Measurements from ENCODE around the gene CLTA.

CLTA gene

DNA sequence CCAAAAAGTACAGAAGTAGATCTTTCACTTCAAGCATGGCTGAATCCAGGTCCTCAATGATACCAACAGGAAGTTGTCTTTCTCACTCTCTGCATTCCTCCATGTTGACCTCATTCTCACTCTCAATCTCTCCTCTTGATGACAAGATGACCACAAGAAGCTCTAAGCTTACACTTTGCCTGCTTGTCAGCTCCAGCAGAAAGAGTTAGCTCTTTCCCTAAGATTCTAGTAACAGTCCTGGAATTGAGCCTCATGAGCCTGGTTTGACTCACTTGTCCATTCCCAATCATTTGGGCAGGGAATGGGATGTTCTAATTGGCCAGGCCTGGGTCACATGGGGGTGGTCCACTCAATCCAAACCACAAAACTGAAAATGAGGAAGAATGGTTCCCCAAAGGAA, 3.3 kb upstream of the CLTA start:
- no peak for DNase-seq (ENCODE audit: low read depth in 2 of 3, low spot score in 2 of 3)

DNA sequence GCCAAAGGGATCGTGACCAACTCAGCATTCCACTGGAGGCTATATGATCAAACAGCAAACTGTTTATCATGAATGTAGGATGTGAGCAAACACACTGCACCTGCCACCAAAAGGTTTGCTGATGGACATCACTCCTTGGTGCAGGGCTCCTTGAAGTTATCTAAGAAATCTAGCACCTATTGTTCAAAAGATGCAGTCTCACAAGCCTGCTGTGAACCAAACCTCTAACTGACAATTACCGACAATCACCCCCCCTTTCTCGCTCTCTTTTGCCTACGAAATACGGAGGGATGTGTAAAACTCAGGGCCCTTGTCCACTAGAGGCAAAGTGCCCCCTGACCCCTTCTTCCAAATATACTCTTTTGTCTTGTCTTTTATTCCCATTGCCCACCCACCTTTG, 2.5 kb upstream of the CLTA start:
- DNase-seq (ENCODE audit: low read depth in 2 of 3, low spot score in 2 of 3), result no peak

DNA sequence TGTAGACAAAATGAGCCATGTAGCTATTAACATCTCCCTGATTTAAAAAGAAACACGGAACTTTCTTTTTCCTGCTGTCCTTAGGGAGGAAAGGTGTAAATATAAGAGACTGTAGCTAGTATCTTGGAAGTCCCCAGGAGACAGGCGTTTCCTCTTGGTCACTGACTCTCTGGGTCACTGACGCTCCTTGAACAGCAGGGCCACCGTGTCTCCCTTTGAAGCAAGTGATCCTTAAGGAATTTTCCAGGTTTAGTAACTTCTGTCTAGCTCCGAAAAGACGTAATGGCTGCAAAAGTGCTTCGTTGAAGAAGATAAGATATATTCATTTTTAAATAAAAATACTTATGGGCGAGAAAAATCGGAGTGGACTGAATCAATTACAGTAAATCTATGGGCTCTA, 745 bp upstream of the CLTA start:
- DNase-seq (ENCODE audit: low read depth in 2 of 3, low spot score in 2 of 3), result no peak

DNA sequence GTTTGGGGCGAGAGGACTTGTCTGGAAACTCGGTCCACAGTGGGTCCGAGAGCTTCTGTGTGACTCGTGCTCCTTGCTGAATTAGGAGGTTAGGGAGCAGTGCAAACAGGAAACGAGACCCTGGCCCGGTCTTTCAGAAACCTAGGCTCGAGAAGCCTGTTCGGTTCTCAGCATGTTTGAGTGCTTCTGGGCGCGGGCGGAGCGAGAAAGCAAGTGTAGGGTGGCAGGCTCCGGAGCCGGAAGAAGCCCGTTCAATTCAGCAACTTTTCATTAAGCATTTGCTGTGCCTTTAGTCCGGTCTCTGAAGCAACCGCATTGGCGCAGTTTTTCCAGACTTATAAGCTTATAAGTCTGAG, 547 bp downstream of the CLTA start:
- peak in 1 of 3 experiments; percentile 12 for DNase-seq (ENCODE audit: low read depth in 2 of 3, low spot score in 2 of 3)

DNA sequence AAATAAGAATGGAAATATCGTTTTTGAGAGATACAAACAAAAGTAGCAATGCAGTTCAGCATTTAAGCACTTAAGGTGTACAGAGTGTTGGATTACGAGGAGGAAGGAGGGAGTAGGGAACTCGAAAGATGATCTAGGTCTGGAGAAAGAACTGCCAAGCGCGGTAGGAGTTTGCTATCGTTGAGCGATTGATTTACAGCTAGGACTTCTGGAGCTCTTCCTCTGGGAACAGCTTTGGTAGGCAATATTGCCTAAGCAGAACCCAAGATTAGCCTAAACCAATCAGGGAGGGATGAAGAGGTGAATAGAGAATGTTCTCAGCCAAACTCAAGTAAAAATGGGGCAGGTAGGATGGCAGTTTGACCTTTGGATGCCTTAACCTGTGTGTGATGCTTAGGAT, 965 bp downstream of the CLTA start:
- DNase-seq (ENCODE audit: low read depth in 2 of 3, low spot score in 2 of 3), result no peak

DNA sequence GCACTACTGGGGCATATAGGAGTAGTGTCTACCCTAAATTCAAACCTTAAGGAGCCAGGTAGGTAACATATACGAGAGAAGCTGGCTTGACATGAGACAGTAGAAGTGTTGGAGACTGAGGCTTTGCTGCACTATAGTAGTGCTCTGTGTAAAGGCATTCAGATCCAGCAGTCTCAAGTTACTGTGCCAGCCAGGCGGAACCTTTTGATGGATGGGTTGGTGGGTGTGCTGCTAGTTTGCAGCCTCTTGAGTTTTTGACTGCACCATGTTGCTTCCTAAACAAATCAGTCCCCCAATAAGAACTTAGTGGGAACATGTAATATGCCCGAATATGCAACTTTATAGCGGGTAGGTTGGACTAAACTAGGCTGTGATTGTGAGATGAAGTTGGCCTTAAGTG, 1.5 kb downstream of the CLTA start:
- no peak for DNase-seq (ENCODE audit: low read depth in 2 of 3, low spot score in 2 of 3)

DNA sequence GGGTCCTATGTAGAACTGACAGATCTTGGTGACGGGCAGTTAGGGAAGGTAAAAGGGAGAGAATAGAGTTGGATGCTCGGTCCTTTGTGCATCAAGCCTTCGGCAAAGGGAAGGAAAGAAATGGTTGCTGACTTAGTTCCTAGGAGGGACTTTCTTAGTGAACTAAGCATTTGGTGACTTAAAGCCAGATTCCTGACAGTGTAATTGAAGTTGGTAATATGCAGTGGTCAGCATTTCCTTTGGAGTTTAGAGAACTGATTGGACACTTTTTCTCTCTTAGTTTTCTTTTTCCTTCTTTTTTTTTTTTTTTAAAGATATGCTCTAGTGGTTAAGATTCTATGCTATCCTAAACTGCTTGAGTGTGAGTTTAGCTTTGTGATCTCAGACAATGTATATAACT, 2.3 kb downstream of the CLTA start:
- no peak for DNase-seq (ENCODE audit: low read depth in 2 of 3, low spot score in 2 of 3)

DNA sequence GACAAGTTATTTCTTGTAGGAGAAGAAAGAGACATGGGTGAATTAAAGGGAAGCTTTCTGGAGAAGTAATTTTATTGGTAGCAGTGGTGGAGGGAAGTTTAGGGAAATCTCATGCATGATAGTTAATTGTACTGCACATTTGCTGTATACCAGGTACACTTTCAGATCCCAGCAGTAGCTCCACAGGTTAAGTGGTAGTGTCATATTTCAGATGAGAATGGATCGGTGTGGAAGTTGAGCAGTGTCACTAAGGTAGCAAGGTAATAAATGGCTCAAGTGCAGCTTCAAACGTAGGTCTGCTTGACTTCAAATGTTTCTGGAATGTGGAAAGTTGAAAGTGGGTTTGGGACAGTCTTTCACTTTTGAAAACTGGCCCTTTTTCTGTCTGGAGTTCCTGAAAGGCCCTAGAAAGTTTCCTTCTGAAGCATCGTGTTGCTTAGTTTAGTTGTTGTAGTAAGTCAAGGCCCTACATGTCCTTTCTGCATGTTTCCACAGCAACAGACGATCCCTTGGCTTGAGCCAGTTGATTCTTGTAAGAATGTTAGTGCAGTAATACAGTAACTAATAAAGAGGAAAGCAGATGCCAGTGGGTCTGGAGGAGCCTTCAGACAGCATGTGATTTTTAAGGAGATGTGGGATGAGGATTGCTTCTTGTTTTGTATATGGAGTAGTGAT, 3.7 kb downstream of the CLTA start:
- DNase-seq (ENCODE audit: low read depth in 2 of 3, low spot score in 2 of 3), result no peak

DNA sequence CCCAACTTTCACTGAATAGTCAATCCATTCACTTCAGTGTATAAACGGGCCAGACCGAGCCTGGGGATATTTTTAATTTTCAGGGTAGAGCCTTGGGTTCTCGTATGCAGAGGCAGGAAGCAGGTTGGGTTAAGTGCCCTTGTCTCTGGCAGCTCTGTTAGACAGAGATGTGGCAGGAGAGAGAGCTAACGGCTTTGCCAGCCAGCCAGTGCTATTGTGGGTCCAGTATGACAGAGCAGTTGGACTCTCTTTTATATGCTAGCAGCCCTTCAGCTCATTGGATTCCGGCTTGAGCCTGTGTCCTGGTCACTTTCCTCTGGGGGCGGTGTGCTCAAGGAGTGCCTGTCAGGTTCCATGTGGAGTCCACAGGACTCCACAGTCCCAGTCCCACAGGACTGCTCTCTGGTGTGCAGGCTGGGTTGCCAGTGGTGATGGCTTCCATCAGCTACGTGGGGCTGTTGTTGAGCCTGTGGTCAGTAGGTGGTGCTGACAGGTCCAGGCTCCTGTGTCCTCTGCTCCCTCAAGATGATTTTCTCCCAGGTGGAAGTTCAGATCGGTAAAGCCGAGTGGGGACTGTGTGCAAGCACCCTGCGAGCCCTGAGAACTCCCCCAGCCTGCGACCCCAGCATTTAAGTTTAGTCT, 14.3 kb downstream of the CLTA start:
- DNase-seq (ENCODE audit: low read depth in 2 of 3, low spot score in 2 of 3), result no peak

DNA sequence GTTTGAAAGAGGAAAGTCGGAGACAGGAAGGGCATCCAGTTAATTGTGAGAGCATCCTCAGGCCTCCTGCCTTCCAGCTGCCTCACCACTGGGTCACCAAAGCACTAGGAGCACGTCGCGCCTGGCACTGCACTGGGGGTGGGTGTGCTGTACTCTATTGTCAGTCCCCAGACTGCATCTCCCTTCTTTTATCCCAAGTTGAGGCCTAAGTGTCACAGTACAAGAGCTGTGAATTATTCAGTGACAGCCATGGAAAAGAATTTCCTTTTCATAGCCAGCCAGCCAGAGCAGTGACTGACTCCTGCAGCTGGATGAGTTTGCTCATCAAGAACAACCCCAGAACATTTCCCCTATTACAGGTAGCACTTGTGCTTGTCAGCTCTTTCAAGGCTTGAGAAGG, 16.3 kb downstream of the CLTA start:
- DNase-seq (ENCODE audit: low read depth in 2 of 3, low spot score in 2 of 3), result no peak

DNA sequence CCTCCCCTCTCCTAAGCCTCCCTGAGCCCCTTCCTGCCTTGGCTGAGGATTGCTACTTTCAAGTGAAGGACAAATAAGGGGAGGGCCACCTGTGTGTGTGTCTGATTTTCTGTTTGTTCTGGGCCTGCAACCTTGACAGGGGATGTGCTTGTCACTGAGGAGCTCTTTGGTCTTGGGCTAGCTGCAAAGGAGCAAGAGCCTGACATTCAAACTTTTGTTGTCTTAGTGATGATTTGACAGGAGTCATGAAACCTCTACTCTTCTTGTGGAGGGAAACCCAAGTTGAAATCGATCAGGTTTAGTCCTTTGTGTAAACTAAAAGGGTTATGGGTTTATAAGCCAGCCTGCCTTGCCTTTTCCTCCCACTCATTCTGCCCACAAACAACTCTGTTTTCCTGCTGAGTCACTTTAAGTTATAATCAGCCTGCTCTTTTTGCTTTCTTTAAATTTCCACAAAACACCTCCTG, 16.9 kb downstream of the CLTA start:
- DNase-seq (ENCODE audit: low read depth in 2 of 3, low spot score in 2 of 3), result no peak

DNA sequence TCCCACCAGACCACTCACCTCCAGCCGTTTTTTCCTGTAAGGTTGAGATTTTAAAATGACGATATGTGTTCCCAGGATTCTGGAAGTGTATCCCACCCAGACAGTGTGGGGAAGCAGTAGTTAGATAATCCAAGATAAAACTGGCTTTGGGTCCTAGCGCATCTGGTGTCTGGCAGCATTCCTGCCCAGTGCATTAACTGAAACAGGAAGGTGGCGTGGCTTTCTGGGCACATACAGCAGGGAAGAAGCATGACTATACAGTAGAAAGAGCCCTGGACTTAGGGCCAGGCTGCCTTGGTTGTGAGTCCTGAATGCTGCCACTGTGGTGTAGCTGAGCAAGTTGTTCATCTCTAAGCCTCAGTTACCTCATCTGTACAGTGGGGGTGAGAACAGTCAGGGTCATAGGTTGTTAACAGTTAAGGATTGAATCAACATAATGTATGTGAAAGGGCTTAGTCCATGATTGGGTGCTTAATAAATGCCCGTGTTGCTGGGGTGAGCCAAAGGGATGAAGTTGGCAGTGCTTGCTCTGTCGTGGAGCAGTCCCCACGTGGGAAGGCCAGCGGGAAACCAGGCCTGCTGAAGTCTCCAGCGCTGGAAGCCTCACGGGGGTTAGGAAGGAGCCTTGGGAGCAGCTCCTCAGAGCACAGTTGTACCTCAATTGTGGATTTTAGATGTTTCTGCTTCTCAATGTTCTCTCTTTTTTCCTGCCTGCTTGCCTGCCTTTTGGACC, 18.0 kb downstream of the CLTA start:
- DNase-seq (ENCODE audit: low read depth in 2 of 3, low spot score in 2 of 3), result no peak

DNA sequence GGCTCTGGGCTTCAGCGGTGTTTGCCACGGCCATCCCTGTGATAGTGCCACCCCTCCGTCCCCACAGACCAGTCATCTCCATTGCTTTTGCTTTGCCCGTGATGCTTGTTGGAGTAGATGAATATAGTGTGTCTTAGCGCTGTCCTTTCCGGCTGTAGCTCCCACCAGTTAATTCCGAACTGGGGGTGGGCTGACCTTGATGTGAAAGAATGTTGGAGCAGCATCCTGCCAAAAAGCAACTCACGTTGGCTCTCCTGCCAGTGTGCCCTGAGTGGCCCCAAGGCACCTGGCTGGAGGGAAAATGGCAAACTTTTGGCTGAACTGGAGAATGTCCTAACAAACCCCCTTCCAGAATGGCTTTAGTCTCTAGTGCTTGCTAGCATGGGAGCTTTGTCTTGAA, 20.0 kb downstream of the CLTA start:
- DNase-seq (ENCODE audit: low read depth in 2 of 3, low spot score in 2 of 3), result no peak

DNA sequence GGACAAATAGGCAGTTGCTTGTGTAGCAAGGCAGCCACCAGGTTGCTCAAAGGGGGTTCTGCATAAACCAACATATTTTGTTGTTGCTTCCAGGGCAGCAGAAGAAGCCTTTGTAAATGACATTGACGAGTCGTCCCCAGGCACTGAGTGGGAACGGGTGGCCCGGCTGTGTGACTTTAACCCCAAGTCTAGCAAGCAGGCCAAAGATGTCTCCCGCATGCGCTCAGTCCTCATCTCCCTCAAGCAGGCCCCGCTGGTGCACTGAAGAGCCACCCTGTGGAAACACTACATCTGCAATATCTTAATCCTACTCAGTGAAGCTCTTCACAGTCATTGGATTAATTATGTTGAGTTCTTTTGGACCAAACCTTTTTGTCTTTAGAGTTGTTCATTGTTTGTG, 20.8 kb downstream of the CLTA start:
- DNase-seq (ENCODE audit: low read depth in 2 of 3, low spot score in 2 of 3), result no peak

DNA sequence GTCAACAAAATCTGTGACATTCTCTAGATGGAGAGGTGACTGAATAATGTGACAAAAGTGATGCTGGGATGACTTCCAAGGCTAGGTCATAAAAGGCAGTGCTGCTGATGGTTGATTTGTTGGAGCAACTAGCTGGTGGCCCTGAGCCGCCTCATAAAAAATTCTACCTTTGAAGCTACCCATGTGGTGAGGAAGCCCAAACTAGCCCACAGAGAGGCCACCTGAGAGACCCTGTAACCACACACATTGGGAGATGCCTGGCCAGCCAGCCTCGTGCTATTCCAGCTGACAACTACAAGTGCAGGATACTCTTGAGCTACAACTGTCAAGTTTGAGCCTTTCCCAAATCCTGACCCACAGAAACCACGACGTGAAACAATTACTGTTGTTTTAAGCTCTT, 22.7 kb downstream of the CLTA start:
- no peak for DNase-seq (ENCODE audit: low read depth in 2 of 3, low spot score in 2 of 3)

DNA sequence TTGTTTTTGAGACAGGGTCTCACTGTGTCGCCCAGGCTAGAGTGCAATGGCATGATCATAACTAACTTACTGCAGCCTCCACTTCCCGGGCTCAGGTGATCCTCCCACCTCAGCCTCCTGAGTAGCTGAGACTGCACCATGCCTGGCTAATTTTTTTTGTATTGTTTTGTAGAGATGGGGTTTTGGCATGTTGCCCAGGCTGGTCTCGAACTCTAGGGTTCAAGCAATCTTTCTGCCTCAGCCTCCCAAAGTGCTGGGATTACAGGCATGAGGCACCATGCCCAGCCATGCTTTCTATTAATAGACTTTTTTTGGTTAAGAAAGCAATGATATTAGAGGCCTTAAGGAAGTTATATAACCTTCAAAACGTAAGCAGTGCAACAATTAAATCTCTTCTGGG, 23.3 kb downstream of the CLTA start:
- no peak for DNase-seq (ENCODE audit: low read depth in 2 of 3, low spot score in 2 of 3)

DNA sequence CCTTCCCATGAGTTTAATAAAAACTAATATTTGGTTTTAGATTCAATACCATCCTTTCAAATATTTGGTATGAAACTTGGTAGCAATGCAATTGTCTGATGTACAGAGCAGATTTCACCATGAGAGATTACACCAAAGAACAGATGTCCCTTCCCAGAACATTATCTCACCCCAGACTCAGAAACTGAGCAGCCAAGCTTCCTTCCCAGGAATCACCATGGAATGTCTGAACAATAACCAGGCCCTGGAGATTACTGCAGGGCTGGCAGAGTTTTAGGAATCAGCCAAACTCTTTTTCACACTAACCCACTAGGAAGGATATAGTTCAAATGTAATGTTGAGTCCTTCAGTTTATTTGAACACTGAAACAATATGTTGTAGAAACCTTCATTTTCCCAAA, 23.9 kb downstream of the CLTA start:
- DNase-seq (ENCODE audit: low read depth in 2 of 3, low spot score in 2 of 3), result no peak

DNA sequence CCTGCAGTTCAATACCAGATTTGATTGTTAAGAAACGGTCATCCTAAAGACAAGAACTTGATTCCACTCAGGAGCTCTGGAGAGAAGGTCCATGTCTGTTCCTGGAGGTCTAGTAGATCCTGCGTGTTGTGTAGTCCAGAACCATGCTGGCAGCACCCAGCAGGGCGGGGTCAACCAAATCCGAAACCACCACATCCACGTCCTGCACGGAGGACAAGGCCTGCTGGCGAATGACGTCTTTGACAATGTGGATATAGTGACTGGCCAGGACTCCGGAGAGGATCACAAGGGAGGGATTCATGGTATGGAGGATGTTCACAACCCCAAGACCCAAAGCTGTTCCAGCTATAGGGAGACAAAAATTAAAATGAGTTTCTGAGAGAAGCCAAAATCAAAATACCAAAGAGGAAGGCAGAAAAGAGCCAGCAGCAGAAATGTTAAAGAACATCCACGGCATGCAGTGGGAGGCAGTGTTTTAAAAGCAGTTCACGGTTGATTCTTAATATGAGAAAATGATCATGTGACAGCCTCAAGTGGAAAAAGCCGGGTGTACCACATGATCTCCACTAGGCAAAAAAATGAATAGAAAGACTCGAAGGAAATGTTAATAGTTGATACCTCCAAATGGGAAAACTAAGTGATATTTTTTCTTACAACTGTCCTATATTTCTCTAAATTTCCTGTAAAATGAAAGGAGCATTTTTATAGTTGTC, 26.7 kb downstream of the CLTA start:
- no peak for DNase-seq (ENCODE audit: low read depth in 2 of 3, low spot score in 2 of 3)

DNA sequence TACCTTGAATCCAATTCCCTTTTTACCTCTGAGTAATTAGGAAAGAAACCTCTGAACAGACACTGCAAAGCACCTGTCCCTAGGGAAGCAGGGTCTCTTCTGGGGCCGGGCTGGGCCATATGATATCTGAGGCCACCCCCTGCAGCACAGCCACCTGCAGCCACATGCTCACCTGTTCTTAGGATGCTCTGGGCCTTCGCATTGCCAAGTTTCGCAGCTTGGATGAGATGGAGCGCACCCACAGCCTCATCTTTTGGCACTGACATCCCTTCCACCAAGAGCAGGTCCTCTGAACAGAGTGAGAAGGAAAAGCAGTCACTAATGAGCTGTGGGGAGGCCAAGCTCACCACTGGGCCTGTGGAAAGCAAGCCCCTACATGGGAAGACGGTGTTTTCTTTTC, 27.3 kb downstream of the CLTA start:
- no peak for DNase-seq (ENCODE audit: low read depth in 2 of 3, low spot score in 2 of 3)

DNA sequence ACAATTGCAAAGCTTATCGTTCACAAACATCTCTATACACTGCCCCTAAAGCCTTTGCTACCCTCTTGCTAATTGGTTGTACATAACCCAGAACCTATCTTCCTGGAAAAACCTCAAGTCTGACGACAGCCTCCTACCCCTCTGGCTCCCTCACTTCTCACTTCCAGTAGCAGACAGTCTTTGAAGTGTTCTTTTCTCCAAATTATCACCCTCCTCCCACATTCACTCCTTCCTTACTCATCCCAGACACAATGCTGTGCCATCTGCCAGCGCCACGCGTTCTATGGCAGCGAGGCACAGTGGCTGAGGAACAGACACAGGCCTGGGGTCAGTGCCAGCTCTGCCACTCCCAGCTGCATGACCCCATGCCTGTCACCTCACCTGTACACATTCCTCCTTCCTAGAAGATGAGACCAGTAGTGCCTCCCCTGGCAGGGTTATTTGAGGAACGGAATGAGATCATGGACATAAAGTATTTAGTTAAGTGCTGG, 27.7 kb downstream of the CLTA start:
- DNase-seq (ENCODE audit: low read depth in 2 of 3, low spot score in 2 of 3), result peak in 1 of 3 experiments; percentile 12

DNA sequence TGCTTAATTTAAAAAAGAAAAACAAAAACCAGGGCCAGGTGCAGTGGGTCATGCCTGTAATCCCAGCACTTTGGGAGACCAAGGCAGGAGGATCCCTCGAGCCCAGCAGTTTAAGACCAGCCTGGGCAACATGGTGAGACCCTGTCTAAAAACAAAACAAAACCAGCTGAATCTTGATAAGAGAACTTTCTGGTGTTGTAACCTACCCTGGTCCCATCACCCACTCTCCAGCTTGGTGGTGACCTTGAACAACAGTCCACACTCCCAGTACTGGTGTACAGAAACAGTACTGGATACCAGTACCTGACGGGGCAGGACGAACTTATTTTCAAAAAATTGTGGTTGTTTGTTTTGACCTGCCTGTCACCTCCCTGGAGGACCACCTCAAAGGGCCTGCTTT, 30.9 kb downstream of the CLTA start:
- no peak for DNase-seq (ENCODE audit: low read depth in 2 of 3, low spot score in 2 of 3)

DNA sequence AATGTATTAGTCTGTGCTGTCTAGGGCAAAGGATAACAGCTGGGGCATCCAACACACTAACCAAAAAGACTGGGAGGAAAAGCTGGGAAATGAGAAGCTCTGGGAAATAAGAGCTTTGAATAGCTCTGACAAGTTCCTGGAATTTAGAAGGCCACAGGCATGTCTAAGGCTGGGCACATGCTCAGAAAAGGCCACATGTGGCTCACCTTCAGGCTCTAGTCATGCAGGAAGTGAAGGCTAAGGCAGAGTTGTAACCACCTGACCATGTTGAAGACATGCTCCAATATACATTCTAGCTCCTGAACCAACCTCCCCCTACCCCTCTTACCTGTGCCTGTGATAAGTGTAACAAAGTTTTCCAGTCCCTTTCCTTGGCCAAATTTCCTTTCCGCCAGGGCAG, 31.7 kb downstream of the CLTA start:
- DNase-seq (ENCODE audit: low read depth in 2 of 3, low spot score in 2 of 3), result no peak
